ENCODE results near the gene ATXN1.

DNA sequence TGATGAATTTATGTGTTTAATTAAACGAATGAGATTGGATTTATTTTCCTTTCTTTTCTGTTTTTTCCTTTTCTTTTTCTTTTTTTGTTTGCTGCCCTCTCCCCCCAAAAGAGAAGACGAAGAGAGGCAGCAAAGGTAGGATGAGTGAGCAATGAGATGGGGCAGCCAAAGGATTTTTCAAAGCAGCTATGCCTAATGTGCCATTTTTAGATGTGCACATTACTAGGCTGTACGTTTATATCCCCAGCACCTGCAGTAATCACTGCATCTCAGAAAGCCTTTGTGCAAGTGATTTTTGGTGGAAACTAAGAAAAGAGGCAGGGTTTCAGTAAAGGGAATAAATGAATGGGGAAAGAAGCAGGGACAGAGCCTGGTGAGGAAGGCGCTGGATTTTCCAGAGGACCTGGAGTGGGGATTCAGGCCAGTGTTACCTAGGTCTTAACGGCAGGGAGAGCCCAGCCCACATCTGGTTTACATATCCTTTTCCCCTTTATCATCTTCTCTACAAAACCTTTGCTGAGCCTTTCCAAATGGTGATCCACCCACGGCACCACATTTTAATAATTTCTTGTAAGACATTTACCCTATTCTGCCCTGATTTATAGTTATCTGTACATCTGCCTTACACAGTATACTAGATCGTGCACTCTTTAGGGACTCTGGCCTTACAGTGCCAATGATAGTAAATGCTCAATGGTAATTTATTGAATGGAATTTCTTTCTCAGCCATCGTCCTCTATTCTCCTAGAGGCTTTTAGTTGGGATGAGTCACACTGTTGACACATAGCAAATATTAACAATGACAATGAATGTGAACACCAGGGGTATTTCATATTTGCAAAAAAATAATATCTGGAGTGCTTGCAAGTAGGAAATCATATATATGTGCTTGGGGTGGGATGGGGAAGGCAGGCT is 38.3 kb upstream of the ATXN1 start:
- no peak for TF ChIP-seq BHLHE40 (IDR thresholded peaks at IDR 0.05; ENCODE audit: borderline replicate concordance)
- TF ChIP-seq ARNT (IDR thresholded peaks at IDR 0.05), result no peak
- TF ChIP-seq ELF4 (IDR thresholded peaks at IDR 0.05), result no peak

Measured in HEK293T (cell line).